NCI-H2227 treated with DMSO at 0.1 percent for 48 hours (cell line): ENCODE measurements around the gene CFI.
A peak's percentile ranks its signal among the peaks of the same experiment; 100 is the strongest.
"Not testable (repeated sequence)": the region's sequence is repeated elsewhere in the genome, so short reads cannot be mapped to it uniquely, and the experiment has no call there.

ENCODE experiments used
- DNase-seq: peaks from one replicate; lab custom pipeline; 2025; lab: John Stamatoyannopoulos, UW

CFI gene

DNA sequence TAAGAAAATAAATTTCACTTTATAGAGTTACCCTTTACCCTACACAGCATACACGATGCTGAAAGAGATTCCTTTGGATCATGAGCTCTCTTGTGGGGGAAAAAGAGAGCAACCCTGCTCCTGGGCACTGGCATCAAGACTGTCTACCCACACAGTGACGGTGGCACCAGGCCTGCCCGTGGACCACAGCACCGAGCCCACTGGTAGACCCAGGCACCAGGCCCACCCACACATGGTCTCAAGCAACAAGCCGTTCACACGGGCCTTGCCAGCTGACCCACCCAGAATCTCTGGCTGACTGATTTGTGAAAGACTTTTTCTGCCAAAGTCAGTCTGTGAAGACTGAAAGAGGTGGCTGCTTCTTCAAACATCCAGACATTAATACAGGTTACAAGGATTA is 6.7 kb downstream of the CFI start:
- no peak for DNase-seq

DNA sequence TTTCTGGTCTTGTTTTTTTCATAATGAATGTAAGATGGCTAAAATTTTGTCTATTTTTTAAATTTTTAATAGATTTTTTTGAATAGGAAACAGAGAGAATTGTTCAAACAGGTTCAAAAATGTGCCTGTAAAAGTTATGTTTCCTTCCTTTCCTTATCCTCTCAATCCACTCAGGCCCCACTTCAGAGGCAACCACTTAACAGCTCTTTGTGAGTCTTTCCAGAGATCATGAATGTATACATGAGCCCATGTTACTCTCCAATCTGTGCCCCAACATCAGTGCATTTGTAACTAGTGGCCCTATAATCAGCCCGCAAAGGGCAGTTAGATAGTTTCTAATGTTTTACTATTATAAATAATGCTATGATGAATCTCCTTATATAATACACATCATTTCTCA is 14.0 kb downstream of the CFI start:
- DNase-seq: no peak

DNA sequence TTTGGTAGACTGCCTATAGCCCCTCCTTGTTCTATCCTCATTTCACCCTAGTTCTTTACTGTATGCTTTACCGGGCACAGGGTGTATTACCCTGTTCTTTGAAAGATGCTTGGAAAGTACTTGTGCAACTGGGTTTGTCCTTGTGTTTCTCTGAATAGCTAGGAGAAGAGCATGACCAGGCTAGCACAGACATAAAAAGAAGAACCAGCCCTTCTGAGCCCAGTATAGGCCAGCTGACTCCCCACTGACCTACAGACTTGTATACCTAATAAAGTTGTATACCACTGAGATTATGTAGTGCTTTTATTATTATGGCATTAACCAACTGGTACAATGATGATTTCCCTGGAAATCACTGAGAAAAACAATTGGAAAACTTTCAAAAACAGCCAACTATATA is 15.0 kb downstream of the CFI start:
- no peak for DNase-seq

DNA sequence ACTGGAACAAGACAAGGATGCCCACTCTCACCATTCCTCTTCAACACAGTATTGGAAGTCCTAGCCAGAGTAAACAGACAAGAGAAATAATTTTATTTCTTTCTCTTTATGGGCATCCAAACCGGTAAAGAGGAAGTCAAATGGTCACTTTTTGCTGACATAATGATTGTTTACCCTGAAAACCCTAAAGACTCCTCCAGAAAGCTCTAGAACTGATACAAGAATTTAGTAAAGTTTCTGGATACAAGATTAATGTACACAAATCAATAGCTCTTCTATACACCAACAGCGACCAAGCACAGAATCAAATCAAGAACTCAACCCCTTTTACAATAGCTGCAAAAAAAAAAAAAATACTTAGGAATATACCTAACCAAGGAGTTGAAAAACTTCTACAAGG is 19.7 kb downstream of the CFI start:
- not testable (repeated sequence) for DNase-seq

DNA sequence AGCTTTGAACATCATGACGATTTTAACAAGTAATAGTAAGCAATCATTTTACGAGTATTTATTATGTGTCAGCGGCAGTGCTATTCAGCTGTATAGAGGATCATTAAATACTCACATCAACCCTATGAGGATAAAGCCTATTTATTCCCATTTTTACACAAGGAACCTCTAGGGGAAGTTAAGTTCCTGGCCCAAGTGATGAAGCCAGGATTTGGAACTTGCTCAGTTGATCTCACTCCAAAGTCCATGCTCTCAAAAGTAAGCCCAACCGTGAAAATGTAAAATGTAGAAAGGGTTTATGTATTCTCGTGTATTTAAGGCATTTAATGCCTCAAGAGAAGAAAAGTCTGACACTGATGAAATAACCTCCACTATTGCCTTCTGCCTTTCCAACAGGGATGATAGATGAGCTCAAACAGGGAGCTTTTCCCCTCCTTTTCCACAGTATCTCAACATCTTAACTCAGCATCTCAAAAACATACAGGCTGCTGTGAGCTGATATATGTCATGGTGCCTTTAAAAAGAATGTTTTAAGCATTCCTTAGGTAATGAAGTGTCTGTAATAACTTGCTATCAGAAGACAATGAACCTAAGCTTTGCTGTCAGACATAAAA is 36.9 kb downstream of the CFI start:
- no peak for DNase-seq

DNA sequence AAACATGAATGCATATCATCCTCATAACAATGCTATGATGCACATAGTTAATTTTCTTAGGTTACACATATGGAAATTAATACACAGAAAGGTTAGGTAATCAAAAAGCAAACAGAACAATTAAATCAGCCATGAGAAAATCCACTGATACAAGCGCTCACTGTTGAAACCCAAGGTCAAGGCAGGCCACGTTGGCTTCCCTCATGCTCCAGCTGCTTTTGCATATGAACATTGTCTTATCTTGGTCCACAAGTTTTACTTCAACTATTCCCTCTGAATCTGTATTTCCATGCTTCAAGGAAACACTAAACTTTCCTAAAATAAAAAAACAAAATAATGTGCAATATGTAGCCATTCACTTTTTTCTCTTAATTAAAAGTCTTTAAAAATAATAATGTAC is 37.4 kb downstream of the CFI start:
- DNase-seq: no peak

DNA sequence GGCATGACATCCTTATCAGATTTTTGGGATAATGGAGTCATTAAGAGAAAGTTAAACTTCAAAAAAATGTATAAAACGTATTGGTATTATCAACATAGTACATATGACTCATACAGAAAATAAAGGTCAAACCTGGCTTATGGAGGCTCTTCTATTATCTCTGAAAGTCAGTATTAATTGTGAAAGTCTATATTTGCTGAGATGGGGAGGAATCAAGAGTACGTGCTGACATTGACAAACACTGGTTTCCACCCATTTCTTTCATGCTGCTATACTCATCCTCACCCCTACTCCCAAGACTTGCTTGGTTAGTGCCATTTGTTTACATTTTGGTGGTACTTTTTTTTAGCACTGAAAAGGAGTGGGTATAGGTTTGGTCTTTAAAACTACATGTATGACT is 41.1 kb downstream of the CFI start:
- no peak for DNase-seq

DNA sequence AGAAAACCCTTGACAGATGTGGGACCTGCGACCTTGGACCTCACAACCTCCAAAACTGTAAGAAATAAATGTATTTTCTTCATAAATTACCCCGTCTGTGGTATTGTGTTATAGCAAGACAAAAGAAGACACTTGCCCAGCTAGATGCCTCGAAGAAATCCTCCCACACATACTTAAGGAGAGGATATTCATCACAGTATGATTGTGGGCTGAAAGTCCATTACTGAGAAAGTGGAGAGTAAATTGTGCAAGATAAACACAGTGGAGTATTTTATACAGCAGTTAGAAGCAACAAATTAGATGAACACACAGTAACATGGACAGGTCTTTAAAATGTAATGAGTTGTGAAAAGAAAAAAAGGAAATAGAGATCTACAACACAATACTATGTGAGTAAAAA is 46.1 kb downstream of the CFI start:
- DNase-seq: peak; percentile 0

DNA sequence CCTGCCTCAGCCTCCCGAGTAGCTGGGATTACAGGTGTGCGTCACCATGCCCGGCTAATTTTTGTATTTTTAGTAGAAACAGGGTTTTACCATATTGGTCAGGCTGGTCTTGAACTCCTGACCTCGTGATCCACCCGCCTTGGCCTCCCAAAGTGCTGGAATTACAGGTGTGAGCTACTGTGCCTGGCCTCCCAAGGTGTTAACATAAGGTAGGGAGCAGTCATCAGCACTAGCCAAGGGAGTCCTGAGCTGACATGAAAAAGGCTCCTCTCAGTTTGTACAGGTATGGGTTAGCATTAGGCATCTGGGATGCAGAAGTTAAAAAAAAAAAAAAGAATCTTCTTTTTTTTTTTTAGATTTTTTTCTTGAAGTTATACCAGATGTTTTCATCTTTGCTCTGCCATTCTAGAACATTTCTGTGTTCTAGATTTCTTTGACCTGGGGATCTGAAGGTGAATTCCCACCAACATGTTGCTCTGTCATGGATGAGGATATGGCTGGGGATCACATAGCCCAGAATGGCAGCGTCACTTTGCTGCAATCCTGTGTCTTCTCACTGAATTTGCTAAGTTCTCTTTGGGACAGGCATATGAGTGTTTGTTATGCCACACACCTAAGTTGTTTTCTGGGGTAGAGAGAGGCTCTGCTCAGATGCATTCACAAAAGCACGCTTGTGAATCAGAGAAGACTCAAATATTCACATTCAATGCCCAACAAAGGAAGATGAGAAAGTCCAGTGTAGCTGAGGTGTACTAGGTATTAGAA is 47.5 kb downstream of the CFI start:
- DNase-seq: no peak

DNA sequence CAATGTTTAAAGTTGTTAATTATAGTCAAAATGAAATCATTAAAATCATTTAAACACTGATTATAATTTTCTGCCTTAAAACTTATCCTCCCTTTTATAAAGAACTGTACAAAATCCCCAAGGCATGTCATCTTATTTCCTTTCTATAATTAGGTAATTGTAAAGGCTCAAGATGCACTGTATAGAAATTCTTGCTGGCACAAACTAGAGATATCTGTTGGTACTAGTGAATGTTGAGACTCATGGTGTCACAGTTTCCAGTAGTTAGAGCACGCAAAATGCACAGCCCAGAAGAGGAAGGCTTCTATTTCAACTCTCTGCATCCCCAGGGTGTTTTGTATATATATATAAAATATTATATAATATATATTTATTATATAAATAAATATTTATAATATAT is 49.3 kb downstream of the CFI start:
- no peak for DNase-seq

DNA sequence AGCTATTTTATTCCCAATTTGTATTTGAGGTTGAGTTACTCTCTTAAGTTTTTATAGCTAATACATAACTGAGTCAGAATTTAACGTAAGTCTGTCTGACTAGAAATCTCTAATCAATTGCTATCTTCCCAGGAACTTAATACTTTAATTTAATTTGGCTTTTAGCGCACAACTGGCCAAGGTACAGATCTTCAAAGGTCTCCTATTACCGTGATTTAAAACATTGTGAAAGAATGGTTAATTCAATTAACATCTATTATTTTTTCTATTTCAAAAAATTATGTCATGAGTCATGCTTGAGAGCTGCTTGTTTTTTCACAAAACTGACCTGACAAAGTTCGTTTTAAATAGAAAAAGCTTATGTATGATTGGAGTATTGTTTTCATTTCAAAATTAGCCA is 49.9 kb downstream of the CFI start:
- DNase-seq: no peak

DNA sequence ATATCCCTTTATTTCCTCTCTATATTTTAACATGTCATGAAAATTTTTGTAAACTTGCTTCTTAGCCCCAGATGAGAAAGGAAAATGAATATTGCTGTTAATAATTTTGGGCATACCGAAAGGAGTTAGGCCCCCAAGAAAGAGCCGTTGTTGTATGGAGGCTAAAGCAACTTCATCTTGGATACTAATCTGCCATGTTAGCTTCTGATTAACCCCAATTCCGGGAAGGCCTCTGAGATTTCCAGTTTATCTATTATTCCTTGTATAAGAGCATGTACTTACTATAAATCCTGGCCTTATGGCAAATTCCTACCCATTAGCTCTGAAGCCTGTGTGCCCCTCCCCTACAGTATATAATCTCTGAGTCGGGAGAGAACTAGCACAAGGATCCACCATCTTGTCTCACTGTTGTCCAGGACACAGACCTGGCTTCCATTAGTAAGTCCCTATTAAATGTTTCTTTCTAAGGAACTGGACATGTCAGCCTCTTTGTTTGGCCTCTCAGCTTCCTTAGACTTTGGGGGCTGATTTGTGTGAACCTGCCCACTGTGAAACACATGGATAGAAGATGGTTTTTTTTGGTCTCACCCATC is 51.1 kb downstream of the CFI start:
- no peak for DNase-seq

DNA sequence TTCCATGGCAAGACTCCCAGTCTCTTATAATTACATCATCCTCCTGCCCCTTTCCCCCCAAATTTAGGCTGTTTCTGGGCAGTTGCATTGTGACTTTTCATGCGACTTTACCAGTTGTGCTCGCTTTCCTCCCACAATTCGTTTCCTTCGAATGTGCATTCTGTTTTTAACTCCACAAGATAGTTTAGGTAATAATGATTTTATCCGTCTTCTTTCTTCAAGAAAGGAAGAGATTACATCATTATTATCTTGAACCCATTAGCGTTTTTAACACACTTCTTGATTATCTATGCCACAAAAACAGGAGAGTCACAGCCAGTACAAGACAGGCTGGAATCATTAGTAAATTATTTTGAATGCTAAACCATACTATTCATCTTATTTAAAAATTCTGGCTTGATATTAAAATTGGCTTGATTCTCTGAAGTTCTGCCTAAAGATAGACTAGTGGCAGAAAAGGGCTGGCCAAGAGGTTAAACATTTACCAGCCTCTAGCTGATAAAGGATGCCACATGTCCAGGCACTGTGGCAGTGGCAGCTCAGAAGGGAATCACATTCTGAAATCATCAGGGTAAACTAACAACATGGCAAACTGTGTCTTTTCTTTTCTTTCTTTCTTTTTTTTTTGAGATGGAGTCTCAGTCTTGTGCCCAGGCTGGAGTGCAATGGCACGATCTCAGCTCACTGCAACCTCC is 52.3 kb downstream of the CFI start:
- DNase-seq: no peak

DNA sequence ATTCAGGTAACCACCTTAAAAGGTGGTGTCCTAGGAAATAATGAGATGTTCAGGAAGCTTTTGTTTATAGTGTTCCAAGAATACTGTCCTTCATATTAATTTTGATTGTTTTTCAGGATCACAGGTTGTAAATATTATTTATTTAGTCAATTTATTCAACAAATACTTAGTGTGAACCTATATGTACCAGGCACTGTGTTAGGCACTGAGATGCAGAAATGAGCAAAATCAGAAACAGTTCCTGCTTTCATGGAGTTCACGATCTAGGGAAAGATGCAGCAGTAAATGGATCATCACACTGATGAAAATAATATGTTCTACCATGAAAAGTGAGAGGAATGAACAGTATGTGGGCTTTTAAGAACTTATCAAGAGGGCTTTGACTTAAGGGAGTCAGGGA is 53.7 kb downstream of the CFI start:
- DNase-seq: no peak

DNA sequence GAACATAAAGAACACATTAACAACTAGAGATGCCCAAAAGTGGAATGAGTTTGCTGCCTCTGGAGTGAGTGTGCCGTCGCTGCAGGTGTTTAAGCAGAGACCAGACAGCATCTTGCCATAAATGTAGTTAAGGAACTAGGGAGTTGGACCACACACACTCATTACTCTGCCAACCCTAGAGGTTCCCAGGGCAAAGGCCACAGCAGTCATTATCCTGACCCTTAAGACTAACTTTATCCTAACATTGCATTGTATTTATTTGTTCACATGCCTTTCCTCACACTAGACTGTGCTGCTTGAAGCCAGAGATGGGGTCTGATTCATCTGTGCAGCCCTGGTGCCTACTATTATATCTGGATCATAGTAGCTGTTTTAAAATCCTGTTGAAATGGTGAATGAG is 55.1 kb downstream of the CFI start:
- no peak for DNase-seq

DNA sequence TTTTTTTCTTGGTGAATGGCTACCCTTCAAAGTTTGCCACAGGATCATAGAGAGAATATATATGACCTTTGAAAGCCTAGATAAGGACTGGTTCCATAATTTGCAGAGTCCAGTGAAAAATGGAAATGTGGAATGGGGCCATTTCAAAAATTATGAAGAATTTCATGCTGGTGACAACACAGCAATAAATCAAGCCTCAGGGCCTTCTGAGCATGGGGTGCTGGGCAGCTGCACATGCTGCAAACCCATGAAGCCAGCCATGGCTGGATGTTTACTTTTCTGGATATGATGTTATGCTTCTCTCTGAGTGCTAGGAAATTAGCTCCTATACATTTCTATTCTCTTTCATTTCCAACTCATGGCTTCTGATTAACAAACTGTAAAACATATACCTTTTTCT is 56.0 kb downstream of the CFI start:
- DNase-seq: no peak

DNA sequence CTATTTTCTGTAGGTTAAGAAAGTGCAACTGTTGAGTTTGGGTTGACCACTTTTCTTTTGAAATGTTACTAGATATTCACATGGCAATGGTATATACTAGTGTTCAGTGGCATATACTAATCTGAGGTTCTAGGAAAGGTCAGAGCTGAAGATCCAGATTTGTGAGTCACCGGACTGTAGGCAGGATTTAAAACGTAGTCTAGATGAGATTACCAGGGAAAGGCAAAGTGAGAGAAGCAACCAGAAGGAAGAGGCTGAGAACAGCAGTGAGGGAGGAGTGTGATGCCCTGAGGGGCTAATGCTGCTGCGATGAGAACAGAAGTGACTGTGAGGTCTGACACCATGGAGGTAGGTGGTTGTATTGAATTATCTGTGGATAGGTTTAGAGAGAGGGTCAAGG is 62.3 kb downstream of the CFI start:
- no peak for DNase-seq

DNA sequence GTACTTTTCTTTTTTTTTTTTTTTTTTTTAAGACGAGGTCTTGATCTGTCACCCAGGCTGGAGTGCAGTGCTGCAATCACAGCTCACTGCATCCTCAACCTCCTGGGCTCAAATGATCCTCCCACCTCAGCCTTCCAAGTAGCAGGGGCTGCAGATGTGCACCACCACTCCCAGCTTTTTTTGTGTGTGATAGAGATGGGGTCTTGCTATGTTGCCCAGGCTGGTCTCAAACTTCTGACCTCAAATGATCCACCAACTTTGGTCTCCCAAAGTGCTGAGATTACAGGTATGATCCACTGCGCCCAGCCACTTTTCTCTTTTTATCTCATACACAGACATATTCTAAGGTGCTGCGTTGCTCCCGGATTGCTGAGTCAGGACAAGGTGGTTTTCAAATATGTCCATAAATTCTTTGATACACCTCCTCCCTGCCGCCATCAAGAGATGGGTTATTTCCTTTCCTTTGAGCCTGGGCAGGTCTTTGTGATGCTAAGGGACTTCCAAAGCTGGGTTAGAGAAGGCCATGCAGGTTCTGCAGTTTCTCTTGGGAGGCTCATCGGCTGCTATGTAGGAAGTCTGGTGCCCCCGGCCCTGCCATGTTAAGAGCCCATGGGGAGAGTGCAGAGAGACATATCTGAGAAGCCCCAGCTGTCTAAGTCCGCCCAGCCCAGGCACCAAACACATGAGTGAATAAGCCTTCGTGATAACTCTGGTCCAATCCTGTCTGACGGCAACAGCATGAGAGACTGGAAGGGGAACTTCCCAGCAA is 63.5 kb downstream of the CFI start:
- no peak for DNase-seq

DNA sequence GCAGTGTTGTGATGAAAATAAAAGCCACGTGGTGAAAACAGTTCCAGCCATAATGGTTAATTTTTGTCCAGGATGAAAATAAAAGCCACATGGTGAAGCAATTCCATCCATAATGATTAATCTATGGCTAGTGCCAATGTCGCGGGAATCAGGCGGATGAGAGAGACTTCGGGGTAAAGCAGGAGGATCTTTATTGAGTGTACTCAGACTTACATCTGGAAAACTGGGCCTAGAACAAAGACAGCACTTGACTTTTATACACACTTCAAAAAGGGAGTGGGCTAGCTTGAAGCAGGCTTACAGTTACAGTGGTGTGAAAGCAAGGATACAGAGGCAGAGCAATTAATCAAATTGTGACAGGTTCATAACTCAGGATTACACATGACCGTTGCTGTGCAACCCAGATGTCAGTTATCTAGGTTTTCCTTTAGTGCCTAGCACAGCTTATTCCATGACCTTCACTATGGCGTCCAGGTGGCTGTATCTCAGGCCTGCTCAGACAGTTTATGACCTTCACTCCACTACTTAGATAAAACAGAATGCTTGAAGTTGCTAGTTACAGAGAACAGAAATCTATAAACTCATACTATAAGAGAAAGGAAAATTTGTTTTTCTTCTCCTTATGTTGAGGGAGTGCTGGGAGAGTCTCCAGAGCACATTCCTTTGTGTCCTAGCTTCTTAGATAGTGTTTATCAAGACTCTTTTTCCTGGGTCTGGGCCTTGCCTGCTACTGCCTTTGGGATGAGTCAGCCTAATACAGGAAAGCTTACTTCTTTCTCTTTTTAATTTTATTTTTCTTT is 66.0 kb downstream of the CFI start:
- no peak for DNase-seq

DNA sequence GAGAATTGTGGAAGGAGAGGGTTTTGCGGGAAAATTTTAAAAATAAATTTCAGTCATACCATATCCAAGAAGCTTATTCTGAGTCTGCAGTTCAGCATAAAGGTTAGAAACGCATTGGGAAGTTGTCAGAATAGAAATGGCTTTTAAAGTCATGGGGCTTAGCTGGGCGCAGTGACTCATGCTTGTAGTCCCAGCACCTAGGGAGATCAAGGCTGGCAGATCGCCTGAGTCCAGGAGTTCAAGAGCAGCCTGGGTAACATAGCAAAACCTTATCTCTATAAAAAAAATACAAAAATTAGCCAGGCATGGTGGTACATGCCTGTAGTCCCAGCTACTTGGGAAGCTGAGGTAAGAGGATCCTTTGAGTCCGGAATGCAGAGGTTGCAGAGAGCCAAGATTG is 68.1 kb downstream of the CFI start:
- no peak for DNase-seq
